OCI-LY7 (cell line): ENCODE data around the gene CA5A.

Experiments
- CTCF ChIP-seq: fragments of 200-600 bp; sonication (generic); conservative IDR thresholded peaks from 2 replicates; pipeline ENCODE4 v1.5.1; 2014; ENCODE audit warnings: mild to moderate bottlenecking, antibody characterized with exemption, low read length, moderate library complexity, mixed read lengths
- EZH2phosphoT487 ChIP-seq: fragments of 200-600 bp; sonication (generic); IDR thresholded peaks from 2 replicates; pipeline ENCODE4 v1.6.1; 2018; ENCODE audit warnings: low read depth, borderline replicate concordance, mild to moderate bottlenecking, mixed run types, antibody characterized with exemption, low read length, moderate library complexity, mixed read lengths

GRCh38 chr16:87974178-87974577, 37.8 kb upstream of the CA5A start:
- TF ChIP-seq CTCF = no peak
- no peak for TF ChIP-seq EZH2phosphoT487
